Measurements from ENCODE around the gene HACD2. TPM values are rescaled to one million over a fixed set of nuclear protein-coding genes. Genes with fewer than 3 reads are reported as not detected.
"Not testable (repeated sequence)": the region's sequence is repeated elsewhere in the genome, so short reads cannot be mapped to it uniquely, and the experiment has no call there.

The HACD2 gene
- total RNA-seq, 4 donors from 2014 or later = 11.9 to 70.5 (median 48.2) TPM

GRCh38 chr3:123610331-123610730 lies 25.5 kb upstream of the HACD2 start:
- Histone ChIP-seq H3K4me1 (no peaks in the 10 kb centered on the region), H3K36me3 (peaks cover 0 to 16% (median 5%) of the 10 kb centered on the region in 4 donors), H3K9me3 (no peaks in the 10 kb centered on the region), H3K27me3 (no peaks in the 10 kb centered on the region), H3K27ac (no peak overlapping the region), H3K4me3 (no peak overlapping the region)
- no peak for DNase-seq
- WGBS, 2 donors (ENCODE audit: low coverage in 1 of 2) = 77% methylated on average over 3 of the region's 3 CpGs; no CpG with 5 or more reads in 1 of the 2 donors
- in situ Hi-C loops (cut with MboI; ENCODE audit: low pct_ligation_motif_present in 1 of 4, low pct_unique_long_range_greater_than_20kb in 1 of 4, low sequenced_read_pairs in 3 of 4) = no loop called here
- TF ChIP-seq CTCF (IDR thresholded peaks at IDR 0.05) (no peak), POLR2A (IDR thresholded peaks at IDR 0.05) (no peak), EP300 (IDR thresholded peaks at IDR 0.05; ENCODE audit: low read depth) (no peak), POLR2AphosphoS5 (IDR thresholded peaks at IDR 0.05) (no peak)
- intact Hi-C loops (cut with DNase I; ENCODE audit: low total_unique reads) = no loop called here

GRCh38 chr3:123609063-123609462 lies 24.2 kb upstream of the HACD2 start:
- peaks cover 0 to 10% (median 5%) of the 10 kb centered on the region in 4 donors for H3K36me3 ChIP-seq
- H3K4me1 ChIP-seq = no peaks in the 10 kb centered on the region
- TF ChIP-seq POLR2AphosphoS5 (IDR thresholded peaks at IDR 0.05) (peak in 1 of 3 donors; percentile 32), EP300 (IDR thresholded peaks at IDR 0.05; ENCODE audit: low read depth) (no peak)
- H3K27me3 ChIP-seq = no peaks in the 10 kb centered on the region
- H3K27ac ChIP-seq = peak overlapping the region in 1 of 4 donors; percentile 24
- no peak for DNase-seq
- no peaks in the 10 kb centered on the region for H3K9me3 ChIP-seq
- 60 to 66% methylated on average over 1 to 5 of the region's 5 CpGs for WGBS, 2 donors (ENCODE audit: low coverage in 1 of 2)
- intact Hi-C loops (cut with DNase I; ENCODE audit: low total_unique reads) = no loop called here
- H3K4me3 ChIP-seq = no peak overlapping the region
- in situ Hi-C loops (cut with MboI; ENCODE audit: low pct_ligation_motif_present in 1 of 4, low pct_unique_long_range_greater_than_20kb in 1 of 4, low sequenced_read_pairs in 3 of 4) = no loop called here

- H3K27me3 ChIP-seq = no peaks in the 10 kb centered on the region
- peaks cover 0 to 10% (median 2%) of the 10 kb centered on the region in 4 donors for H3K36me3 ChIP-seq
- in situ Hi-C loops (cut with MboI; ENCODE audit: low pct_ligation_motif_present in 1 of 4, low pct_unique_long_range_greater_than_20kb in 1 of 4, low sequenced_read_pairs in 3 of 4) (no loop called here), intact Hi-C loops (cut with DNase I; ENCODE audit: low total_unique reads) (no loop called here)
- no peak overlapping the region for H3K27ac ChIP-seq
- H3K4me3 ChIP-seq = no peak overlapping the region
- H3K9me3 ChIP-seq = no peaks in the 10 kb centered on the region
- H3K4me1 ChIP-seq = no peaks in the 10 kb centered on the region
- no peak for DNase-seq
- no peak for TF ChIP-seq EP300 (IDR thresholded peaks at IDR 0.05; ENCODE audit: low read depth)
- TF ChIP-seq POLR2A (IDR thresholded peaks at IDR 0.05) = no peak
- no peak for TF ChIP-seq CTCF (IDR thresholded peaks at IDR 0.05)
- 93 to 100% methylated on average over 2 to 3 of the region's 3 CpGs for WGBS, 2 donors (ENCODE audit: low coverage in 1 of 2)
These were observed 23.5 kb upstream of the HACD2 start for GRCh38 chr3:123608263-123608937.

- intact Hi-C loops (cut with DNase I; ENCODE audit: low total_unique reads) (no loop called here), in situ Hi-C loops (cut with MboI; ENCODE audit: low pct_ligation_motif_present in 1 of 4, low pct_unique_long_range_greater_than_20kb in 1 of 4, low sequenced_read_pairs in 3 of 4) (no loop called here)
- Histone ChIP-seq H3K27ac (no peak overlapping the region), H3K27me3 (no peaks in the 10 kb centered on the region), H3K36me3 (no peaks in the 10 kb centered on the region), H3K4me3 (no peak overlapping the region), H3K4me1 (peaks cover 5 to 10% (median 7%) of the 10 kb centered on the region in 4 donors), H3K9me3 (no peaks in the 10 kb centered on the region)
- TF ChIP-seq CTCF (IDR thresholded peaks at IDR 0.05) (no peak), POLR2AphosphoS5 (IDR thresholded peaks at IDR 0.05) (no peak)
- DNase-seq = no peak
These were observed 21.7 kb upstream of the HACD2 start for GRCh38 chr3:123606527-123606926.

- Histone ChIP-seq H3K27ac (no peak overlapping the region), H3K9me3 (no peaks in the 10 kb centered on the region), H3K27me3 (no peaks in the 10 kb centered on the region), H3K4me1 (peaks cover 5 to 11% (median 8%) of the 10 kb centered on the region in 4 donors), H3K4me3 (no peak overlapping the region), H3K36me3 (no peaks in the 10 kb centered on the region)
- intact Hi-C loops (cut with DNase I; ENCODE audit: low total_unique reads) (no loop called here), in situ Hi-C loops (cut with MboI; ENCODE audit: low pct_ligation_motif_present in 1 of 4, low pct_unique_long_range_greater_than_20kb in 1 of 4, low sequenced_read_pairs in 3 of 4) (no loop called here)
- TF ChIP-seq CTCF (IDR thresholded peaks at IDR 0.05) = no peak
- TF ChIP-seq POLR2A (IDR thresholded peaks at IDR 0.05) = no peak
- peak in 1 of 3 donors; percentile 7 for TF ChIP-seq POLR2AphosphoS5 (IDR thresholded peaks at IDR 0.05)
- no peak for DNase-seq
- whole genome bisulfite sequencing, 2 donors (ENCODE audit: low coverage in 1 of 2) = 87 to 100% methylated on average over 2 to 5 of the region's 5 CpGs
These were observed 21.0 kb upstream of the HACD2 start for GRCh38 chr3:123605789-123606234.

- H3K27ac ChIP-seq; in situ Hi-C loops (cut with MboI; ENCODE audit: low pct_ligation_motif_present in 1 of 4, low pct_unique_long_range_greater_than_20kb in 1 of 4, low sequenced_read_pairs in 3 of 4); H3K36me3 ChIP-seq; H3K4me3 ChIP-seq; H3K27me3 ChIP-seq; DNase-seq; intact Hi-C loops (cut with DNase I; ENCODE audit: low total_unique reads); H3K9me3 ChIP-seq: not testable (repeated sequence)
- WGBS, 2 donors (ENCODE audit: low coverage in 1 of 2) = 64% methylated on average over 2 of the region's 2 CpGs; no CpG with 5 or more reads in 1 of the 2 donors
- peaks cover 5 to 11% (median 8%) of the 10 kb centered on the region in 4 donors for H3K4me1 ChIP-seq
These were observed 18.3 kb upstream of the HACD2 start for GRCh38 chr3:123603153-123603552.
